Fibroblast of skin of left biceps (primary cell): ENCODE data around the gene COL4A3.

ENCODE experiments used
- DNase-seq, 2 experiments: peaks; one replicate each; pipeline ENCODE4 v3.0.0-alpha.2; 2013; ENCODE audit warnings: low read depth in 2 of 2

The COL4A3 gene

GRCh38 chr2:227339098-227339599, 174.7 kb downstream of the COL4A3 start:
- DNase-seq = no peak

GRCh38 chr2:227340106-227340505, 175.7 kb downstream of the COL4A3 start:
- no peak for DNase-seq

- no peak for DNase-seq
These were observed 177.1 kb downstream of the COL4A3 start for GRCh38 chr2:227341553-227341952.

GRCh38 chr2:227344231-227344630, 179.8 kb downstream of the COL4A3 start:
- DNase-seq = no peak

GRCh38 chr2:227347117-227347516, 182.7 kb downstream of the COL4A3 start:
- no peak for DNase-seq

- DNase-seq = no peak
These were observed 183.9 kb downstream of the COL4A3 start for GRCh38 chr2:227348324-227348723.

- DNase-seq = no peak
These were observed 185.7 kb downstream of the COL4A3 start for GRCh38 chr2:227349989-227350612.

GRCh38 chr2:227351639-227352038, 187.2 kb downstream of the COL4A3 start:
- no peak for DNase-seq

GRCh38 chr2:227360351-227360750, 195.9 kb downstream of the COL4A3 start:
- DNase-seq = no peak

GRCh38 chr2:227363756-227364155, 199.3 kb downstream of the COL4A3 start:
- no peak for DNase-seq
